HCEC 1CT (cell line): ENCODE measurements around the gene RPS19.

Experiments
- DNase-seq: peaks from one replicate; pipeline ENCODE4 v3.0.0-alpha.2; 2017

RPS19 gene

DNA sequence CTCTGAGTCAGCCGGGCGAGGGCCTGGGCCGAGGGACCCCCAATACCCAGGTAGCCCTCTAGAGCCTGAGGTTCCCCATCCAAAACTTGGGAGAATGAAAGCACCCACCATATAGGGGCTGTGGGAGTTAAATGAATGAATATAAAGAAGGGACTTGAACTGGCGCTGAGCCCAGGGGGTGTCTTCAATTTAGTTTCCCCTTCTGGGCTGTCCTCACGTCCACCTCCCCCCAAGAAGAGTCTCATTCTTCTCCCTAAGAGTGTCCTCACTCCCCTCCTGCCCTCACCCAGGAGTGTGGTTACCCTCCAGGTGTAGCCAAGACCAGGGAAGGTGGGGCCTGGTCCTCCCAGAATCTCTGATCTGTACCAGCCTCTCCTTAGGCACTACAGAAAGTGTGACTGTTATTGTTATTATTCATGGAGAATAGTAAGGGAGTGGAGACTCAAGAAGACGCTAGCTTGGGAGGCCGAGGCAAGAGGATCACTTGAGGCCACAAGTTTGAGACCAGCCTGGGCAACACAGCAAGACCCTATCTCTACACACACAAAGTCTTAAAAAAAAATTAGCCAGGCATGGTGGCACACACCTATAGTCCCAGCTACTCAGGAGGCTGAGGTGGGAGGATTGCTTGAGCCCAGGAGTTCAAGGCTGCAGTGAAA lies 19.7 kb downstream of the RPS19 start:
- DNase-seq = no peak

DNA sequence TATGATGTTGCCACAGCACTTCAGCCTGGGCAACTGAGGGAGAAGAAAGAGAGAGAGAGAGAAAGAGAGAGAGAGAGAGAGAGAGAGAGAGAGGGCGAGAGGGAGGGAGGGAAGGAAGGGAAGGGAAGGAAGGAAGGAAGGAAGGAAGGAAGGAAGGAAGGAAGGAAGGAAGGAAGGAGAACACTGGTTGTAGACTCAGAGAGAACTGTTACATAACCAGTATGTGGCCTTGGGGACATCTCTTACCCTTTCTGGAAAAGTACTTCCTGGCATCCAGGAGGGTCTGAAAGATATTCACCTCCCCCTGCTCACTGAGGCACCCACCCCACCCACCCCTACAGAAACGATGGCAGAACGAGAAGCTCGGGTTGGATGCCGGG lies 20.3 kb downstream of the RPS19 start:
- DNase-seq = no peak

DNA sequence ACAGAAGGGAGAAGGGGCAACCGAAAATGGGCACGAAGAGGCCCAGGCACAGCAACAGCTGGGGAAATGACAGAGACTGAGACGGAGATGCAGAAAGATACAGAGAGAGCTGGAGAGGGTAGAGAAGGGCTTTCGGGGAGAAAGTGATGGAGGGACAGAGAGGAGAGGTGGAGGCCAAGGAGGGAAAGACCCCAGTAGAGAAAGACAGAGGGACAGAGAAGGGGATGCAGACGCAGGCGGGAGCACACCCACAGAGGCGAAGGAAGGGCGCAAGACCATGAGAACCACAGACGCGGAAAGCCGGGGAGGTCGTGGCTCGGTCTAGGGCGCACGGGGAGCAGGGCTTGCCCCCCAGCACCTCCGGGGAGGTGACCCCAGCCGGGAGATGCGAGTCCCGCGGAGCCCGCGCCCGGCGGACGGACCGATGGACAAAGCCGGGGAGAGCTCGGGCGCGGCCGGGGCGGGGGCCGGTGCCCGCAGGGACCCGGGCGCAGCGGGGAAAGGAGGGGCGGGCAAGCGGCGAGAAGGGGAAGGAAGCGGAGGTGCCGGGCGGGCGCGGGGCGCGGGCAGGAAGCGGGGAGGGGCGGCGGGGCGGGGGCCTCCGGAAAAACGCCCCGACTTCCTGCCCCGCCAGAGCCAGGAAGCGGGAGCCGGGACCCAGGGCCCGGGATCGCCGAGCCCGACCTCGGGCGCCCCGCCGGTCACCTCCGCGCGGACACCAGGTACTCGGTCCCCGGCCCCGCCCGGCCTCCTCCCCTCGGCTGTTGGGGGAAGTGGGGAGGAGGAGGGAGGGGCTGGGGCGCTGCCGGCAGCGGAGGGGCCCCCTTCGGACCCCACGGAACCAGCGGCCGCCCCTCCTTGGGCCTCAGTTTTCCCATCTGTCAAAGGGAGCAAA lies 22.8 kb downstream of the RPS19 start, which contains the start of gene ARHGEF1:
ARHGEF1 (plus strand) TSS at position 617 of the 895 bp plus-strand sequence. CDS start 4,899 bp downstream, outside the sequence.
- peak; percentile 39 for DNase-seq

DNA sequence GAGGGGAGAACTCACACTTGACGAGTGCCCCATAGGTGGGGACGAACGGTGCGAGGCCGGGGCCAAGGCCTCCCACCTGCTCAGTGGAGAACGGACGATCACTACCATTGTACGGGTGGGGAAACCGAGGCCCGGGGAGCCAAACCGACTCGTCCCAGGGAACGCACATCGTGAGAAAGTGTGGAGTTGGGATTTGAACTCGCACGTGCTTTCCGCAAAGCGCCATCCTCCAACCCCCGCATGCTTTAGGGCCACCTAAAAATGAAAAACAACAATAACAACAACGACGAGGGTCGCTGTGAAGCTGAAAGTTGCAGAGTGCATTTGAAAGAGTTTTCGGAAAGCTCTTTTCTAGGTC lies 23.4 kb downstream of the RPS19 start:
- no peak for DNase-seq

DNA sequence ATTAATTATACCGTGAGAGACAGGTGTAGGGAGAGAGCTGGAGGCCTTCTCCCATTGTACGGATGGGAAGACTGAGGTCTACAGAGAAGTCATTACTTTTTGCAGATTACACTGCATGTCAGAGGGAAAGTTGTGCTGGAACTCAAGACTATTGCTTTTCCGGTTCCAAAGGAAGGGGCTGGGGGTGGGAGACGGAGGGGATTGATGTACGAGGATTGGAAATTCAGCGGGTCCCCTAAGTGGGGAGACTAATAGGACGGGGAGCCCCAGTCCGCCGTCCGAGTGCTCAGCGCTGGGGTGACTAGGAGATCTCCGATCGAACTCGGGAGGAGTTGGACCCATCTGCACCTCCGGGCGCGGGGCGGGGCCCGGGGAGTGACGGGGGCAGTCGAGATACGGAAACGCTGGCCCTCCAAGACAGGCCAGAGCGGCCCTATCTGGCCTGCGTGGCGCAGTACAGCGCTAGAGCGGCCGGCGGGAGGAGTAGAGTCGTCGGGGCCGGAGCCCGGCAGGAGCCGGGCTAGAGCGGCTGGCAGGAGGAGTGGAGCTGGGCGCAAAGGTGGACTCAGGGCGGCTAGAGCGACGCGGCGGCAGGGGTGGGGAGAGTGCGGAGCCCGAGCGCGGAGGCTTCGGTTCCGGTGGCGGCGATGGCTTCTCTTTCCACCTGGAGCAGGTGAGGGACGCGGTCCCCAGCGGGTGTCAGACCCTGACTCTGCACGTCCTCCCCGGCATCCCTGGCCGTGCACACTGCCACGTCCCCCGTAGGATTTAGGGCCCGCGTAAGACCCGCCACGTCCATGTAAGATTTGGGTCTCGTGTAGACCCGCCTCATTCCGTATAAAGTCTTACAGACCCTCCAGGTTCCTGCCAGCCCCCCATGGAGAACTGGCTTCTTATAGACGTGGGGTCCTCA lies 24.0 kb downstream of the RPS19 start:
- peak; percentile 99 for DNase-seq

DNA sequence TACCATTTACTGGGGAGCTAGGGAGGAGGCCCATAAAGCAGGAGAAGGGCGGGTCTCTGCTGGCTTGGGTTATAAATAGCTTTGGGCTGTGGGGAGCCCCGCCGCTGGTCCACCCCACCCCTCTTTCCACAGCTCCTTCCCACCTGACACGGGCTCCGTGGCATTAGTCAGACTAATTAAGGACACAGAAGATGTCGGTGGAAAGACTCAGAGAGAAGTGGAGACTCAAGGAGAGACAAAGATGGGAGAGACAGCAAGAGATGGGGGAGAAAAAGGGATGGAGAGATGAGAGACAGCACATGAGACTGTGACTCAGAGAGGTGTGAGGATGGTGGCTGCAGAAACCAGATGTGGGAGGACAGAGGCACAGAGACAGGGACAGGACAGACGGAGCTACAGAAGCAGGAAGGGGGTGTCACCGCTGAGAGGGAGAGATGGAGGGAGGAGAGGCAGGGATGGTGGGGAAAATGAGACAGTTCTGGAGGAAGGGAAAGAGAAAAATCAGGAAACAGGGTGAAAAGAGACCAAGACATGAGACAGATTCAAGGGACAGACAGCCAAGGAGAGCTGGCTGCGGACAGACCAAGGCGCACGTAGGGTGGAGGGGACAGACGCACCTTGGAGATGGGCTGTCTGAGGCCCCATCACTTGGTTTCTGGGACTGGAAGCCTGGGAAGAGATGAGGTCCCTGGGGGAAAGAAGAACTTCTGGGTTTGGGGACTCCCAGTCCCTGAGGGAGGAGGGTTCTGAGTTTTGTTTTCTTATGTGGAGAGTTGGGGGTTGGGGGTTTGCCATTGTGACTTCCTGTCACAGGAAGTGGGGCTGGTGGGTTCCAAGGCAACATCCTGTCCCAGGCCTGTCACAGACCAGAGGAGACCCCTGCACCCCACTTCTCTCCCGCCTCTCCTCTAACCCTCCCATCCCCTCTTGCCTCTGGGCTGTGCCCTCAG lies 27.0 kb downstream of the RPS19 start:
- no peak for DNase-seq

DNA sequence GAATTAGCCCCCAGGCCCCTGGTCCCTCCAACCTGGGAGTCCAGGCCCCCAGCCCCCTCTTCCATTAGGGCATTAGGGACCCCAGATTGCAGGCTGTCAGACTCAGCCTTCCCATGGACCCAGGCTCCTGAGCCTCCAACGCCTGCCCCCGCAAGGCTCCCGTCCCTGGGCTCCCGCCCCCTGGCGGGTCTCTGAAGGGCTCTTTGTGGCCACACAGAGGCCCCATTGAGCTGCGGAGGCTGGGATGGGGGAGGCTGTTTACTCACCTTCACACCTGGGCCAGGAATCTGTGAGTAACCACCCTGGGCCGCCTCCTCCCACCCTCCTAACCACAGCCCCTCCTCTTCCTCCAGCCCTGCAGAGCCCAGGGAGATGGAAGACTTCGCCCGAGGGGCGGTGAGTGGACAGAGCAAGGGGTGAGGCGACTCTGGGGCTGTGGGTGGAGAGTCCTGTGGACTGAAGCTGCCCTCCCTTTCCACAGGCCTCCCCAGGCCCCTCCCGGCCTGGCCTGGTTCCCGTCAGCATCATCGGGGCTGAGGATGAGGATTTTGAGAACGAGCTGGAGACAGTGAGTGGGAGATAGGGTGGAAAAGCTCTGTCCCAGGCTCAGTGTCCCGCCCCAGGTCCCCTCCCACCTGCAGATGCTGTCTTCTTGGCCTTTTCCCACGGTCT lies 27.8 kb downstream of the RPS19 start:
- DNase-seq = no peak

DNA sequence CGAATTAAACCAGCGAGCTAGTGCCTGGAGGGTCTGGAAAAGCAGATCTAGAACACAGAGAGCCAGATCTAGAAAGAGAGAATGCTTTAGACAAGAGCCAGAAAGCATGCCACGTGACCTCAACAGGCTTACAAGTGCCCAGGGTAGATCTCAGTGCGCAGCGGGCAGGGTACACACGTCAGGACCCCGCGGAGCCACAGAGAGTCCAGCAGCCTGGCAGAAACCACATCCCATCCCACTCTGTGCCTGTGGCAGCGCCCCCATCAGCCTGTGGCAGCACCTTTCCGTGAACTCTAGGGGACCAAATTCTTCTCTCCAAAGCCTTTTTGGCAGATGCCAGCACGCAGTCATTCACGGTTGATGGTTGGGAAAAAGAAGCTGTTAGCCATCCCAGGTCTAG lies 28.9 kb downstream of the RPS19 start:
- no peak for DNase-seq

DNA sequence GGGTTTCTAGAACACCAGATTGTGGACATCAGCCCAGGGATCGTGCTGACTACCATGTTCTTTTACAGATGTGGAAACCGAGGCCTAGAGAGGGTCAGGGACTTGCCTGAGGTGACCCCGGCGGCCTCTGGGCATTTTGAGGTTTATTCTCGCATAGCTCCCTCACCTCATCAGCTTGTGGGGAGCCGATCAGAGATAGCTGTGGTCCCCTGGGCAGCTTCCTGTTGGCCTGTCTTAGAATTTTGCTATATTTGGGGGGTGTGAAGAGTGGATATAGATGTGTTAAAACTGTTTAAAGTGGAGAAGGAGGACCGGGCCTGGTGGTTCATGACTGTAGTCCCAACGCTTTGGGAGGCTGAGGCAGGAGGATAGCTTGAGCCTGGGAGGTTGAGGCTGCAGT lies 29.8 kb downstream of the RPS19 start:
- no peak for DNase-seq

DNA sequence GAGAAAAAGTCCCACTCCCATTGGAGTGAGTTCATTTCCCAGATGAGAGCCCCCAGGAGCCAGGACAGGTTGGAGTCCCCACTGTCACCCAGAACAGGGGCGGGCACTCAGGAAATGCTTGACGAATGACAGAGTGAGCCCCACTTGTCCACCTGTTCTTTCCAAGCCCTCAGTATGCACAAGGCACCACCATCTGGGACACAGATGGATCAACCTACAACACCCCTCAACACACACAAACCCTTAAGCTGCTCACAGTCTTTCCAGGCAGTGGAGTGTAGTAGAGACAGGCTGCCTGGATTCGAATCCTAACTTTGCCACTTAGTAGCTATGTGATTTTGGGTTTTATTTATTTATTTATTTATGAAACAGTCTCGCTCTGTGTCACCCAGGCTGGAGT lies 30.9 kb downstream of the RPS19 start:
- no peak for DNase-seq

DNA sequence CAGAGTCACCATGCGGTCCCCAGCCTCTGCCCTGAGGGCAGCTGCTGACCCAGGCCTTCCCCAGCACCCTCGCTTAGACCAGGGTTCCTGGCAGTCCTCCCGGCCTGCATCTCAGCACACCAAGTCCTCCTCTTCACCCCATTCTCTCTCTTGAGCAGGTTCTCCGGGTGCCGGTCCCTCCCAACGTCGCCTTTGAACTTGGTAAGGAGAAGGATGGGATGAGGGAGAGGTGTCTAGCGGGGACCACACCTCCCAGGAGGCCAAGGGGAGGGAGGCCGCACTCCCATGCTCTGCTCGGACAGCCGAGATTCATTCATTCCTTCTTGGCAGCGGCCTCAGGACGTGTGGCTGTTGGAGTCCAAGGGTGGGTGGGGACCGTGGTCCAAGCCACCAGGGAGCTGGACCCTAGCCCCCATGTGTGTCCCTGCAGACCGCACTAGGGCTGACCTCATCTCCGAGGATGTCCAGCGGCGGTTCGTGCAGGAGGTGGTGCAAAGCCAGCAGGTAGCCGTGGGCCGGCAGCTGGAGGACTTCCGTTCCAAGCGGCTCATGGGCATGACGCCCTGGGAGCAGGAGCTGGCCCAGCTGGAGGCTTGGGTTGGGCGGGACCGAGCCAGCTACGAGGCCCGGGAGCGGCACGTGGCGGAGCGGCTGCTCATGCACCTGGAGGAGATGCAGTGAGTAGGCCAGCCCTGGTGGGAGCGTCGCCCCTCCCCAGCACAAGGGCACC lies 32.3 kb downstream of the RPS19 start:
- DNase-seq = no peak

DNA sequence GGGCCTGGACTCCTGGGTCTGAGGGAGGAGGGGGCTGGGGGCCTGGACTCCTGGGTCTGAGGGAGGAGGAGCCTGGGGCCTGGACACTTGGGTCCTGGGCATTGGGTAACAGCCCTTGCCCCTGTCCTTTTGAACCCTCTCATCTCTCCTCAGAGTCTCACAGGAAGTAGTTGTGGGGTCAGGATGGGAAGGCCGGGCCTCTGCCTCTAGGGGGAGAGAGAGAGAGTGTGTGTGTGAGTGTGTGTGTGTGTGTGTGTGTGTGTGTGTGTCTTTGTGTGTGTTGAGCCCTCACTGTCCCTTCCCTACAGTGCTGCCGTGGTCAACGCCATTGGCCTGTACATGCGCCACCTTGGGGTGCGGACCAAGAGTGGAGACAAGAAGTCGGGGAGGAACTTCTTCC lies 33.8 kb downstream of the RPS19 start:
- DNase-seq = peak; percentile 40

DNA sequence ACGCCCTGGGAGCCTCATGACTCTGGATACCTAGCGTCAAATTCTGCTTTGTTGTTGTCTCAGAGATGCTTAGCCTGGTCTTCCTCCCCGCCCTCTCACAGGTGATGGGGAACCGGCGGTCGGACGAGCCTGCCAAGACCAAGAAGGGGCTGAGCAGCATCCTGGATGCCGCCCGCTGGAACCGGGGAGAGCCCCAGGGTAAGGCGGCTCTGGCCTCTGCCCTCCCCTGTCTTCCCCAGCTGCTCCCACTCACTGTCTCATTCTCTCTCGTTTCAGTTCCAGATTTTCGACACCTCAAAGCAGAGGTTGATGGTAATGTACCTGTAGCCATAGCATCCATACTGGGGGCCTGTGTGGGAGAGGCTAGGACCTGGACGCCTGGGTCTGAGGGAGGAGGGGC lies 34.3 kb downstream of the RPS19 start:
- no peak for DNase-seq

DNA sequence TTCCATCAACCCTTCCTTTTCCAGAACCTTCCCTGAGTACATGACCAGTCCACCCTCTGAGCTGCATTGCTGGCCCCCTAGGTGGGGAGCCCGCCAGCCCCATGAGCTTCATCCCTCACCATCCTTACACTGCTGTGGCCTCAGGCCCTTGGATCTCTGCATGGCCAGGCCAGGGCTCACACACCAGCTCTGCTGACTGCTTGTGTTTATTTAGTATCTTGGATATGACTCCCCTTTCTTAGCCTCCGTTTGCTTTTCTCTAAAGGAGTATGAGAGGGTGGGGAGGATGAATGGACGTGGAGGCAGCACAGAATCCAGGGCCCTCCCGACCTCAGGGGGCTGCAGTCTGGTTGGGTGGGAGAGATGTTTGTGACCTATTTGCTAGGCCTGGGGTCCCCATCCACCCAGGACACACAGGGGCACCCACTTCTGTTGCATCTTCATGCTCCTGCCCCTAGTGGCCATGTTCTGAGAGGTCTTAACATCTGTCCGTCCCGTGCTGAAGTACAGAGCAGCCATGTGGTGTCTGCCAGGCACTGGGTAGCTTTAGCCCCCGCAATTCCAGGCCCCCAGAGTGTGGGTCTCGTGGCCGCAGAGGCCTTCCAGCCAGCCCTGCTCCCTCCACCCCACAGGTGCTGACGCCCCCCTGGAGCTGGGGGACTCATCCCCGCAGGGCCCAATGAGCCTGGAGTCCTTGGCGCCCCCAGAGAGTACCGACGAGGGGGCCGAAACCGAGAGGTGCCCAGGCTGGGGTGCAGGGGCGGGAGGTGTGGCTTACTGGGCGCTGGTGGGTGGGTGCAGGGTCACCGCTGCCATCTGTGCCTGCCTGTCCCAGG lies 35.9 kb downstream of the RPS19 start:
- DNase-seq = no peak

DNA sequence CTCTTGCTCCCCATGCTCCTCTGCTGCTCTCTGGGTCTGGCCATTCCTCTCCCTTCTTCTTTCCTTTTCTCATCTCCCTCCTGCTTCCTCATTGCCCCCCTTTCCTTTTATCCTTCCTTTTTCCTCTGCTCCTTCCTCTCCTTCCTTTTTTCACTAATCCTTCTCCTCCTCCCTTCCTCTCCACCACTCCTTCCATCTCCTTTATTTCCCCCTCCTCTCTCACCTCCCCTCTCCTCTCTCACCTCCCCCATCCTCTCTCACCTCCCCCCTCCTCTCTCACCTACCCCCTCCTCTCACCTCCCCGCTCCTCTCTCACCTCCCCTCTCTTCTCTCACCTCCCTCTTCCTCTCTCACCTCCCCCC lies 36.5 kb downstream of the RPS19 start:
- DNase-seq = no peak

DNA sequence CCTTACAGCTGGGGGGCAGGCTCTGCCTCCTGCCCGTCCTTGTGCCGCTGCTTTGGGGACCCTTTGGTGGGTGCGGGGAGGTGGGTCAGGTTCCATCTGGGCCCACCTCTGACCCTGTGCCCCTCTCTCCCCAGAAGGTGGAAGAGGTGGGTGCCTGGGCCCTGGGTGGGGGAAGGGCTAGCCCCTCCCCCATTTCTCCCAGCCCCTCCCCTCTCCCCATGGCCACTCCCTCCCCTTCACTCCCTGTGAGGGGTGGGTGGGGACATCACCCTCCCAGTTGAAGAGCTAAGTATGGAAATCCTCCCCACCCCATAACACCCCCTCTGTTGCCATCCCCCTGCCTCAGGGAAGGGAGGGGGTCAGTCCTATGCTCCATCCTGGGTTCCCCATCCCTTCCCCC lies 37.1 kb downstream of the RPS19 start:
- DNase-seq = no peak

DNA sequence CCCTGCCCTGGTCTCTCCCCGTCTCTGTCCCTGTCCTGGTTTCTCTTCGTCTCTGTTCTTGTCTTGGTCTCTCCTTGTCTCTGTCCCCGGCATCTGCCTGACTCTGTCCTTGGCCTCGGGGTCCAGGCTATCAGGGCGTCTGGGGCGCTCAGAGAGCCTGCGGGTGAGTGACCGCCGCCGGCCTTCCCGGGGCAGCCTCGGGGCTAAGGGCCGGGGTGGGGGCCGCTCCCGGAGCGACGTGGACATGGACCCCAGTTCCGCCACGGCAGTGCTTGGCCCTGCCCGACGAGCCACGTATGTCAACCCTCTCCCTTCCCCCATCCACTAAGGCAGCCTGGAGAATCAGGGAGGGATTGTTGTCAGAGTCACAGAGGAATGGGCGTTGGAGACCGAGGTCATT lies 37.8 kb downstream of the RPS19 start:
- DNase-seq = no peak

DNA sequence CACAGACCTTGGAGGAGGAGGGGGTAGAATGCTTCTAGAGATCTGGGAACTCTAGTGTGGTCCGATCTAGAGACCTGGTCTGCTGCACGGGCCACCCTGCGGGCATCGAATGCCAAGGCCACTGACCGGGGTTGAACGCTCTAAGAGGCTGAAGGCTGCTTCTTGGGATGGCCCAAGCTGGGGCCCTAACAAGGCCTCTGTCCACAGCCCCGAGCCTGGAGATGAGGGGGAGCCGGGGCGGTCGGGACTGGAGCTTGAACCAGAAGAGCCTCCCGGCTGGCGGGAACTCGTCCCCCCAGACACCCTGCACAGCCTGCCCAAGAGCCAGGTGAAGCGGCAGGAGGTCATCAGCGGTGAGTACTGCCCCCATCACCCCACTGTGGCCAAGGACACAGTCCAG lies 38.2 kb downstream of the RPS19 start:
- no peak for DNase-seq

DNA sequence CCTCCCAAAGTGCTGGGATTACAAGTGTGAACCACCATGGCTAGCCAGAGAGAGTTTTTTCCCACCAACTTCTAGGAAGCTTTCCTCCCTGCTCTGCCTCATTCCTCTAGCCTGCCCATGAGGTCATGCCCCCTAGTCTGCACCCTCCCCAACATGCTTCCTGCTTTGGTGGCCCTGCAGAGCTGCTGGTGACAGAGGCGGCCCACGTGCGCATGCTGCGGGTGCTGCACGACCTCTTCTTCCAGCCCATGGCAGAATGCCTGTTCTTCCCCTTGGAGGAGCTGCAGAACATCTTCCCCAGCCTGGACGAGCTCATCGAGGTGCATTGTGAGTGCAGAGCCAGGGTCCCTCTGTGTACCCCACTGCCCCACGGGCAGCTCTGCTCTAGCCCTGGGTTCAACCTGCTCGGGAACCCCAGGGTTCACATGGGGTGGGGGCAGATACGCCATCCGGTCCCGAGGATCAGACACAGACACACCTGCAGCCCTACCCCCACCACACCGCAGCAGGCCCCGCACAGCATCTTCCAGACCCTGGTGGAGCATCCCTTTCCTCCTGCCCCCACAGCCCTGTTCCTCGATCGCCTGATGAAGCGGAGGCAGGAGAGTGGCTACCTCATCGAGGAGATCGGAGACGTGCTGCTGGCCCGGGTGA lies 41.8 kb downstream of the RPS19 start:
- no peak for DNase-seq

DNA sequence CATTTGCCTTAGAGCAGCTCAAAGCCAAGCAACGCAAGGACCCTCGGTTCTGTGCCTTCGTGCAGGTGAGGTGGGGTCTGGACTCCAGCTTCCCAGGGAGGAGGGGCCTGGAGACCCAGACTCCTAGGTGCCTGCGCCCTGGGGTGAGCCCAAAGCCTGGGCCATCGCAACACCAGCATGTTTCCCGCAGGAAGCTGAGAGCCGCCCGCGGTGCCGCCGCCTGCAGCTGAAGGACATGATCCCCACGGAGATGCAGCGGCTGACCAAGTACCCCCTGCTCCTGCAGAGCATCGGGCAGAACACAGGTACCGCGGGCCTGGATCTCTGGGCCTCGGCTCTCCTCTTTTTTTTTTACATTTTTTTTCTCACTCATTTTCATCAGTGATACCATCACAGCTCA lies 42.5 kb downstream of the RPS19 start:
- no peak for DNase-seq
